Measurements from ENCODE around the gene CAPN10.

Gene CAPN10

DNA sequence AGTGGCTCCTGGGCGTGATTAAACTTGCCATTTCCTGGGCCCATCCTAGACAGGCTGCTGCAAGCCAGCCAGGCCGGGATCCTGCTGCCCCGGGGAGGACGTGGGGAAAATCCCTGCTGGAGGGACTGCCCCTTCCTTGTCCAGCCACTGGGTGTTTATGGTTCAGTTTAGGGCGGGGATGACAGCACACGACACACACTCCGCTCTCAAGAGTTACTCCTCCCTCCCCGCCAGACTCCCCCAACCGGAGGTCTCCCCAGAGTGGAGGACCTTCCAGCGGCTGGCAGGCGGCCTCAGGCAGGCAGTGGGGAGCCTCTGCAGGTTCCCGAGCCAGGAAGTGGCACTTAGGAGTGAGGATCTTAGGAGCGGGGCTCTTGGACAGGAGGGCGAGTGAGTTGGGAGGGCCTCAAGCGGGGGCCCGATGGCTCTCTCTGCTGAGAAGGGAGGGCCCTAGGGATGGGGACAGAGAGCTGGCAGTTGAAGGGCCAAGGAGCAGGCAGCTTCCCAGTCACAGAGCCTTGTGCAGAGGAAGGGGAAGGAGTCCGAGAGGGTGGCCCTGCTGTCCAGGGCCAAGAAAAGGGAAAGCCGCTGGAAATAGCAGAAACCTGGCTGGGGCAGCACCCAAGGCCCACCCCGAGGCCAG, 33.1 kb downstream of the CAPN10 start:
- Histone ChIP-seq H2AFZ (ENCODE audit: low read depth, low read length) (no peak overlapping the region), H3K27me3 (ENCODE audit: insufficient read depth, low read length, poor library complexity) (no peaks in the 10 kb centered on the region), H3K4me1 (ENCODE audit: insufficient read depth, low read length) (no peaks in the 10 kb centered on the region), H3K4me2 (ENCODE audit: insufficient read depth, low read length) (no peak overlapping the region), H3K27ac (ENCODE audit: low read length) (no peak overlapping the region), H3K79me2 (ENCODE audit: insufficient read depth, low read length) (no peaks in the 10 kb centered on the region), H3K9ac (ENCODE audit: low read depth, low read length) (no peak overlapping the region), H3K36me3 (ENCODE audit: insufficient read depth, low read length) (no peaks in the 10 kb centered on the region), H3K4me3 (ENCODE audit: low read depth in 1 of 2, low read length in 2 of 2) (no peak overlapping the region), H3K9me3 (ENCODE audit: insufficient read depth, low read length, severe bottlenecking) (no peaks in the 10 kb centered on the region), H4K20me1 (ENCODE audit: insufficient read depth, low read length) (no peaks in the 10 kb centered on the region)
- ATAC-seq (ENCODE audit: insufficient read depth, low read depth), result no peak
- DNase-seq, result no peak
- TF ChIP-seq CTCF (IDR thresholded peaks at IDR 0.05; ENCODE audit: borderline replicate concordance, extremely low read depth, low read length, poor library complexity, severe bottlenecking) (no peak), EZH2 (IDR thresholded peaks at IDR 0.05; ENCODE audit: borderline replicate concordance, low read depth, low read length, severe bottlenecking) (no peak)

GRCh38 chr2:240620149-240620731, 33.7 kb downstream of the CAPN10 start:
- Histone ChIP-seq H3K27ac (ENCODE audit: low read length) (no peak overlapping the region), H3K9ac (ENCODE audit: low read depth, low read length) (no peak overlapping the region), H3K27me3 (ENCODE audit: insufficient read depth, low read length, poor library complexity) (no peaks in the 10 kb centered on the region), H3K36me3 (ENCODE audit: insufficient read depth, low read length) (no peaks in the 10 kb centered on the region), H3K79me2 (ENCODE audit: insufficient read depth, low read length) (no peaks in the 10 kb centered on the region), H4K20me1 (ENCODE audit: insufficient read depth, low read length) (no peaks in the 10 kb centered on the region), H3K9me3 (ENCODE audit: insufficient read depth, low read length, severe bottlenecking) (no peaks in the 10 kb centered on the region), H2AFZ (ENCODE audit: low read depth, low read length) (no peak overlapping the region), H3K4me1 (ENCODE audit: insufficient read depth, low read length) (no peaks in the 10 kb centered on the region), H3K4me2 (ENCODE audit: insufficient read depth, low read length) (no peak overlapping the region), H3K4me3 (ENCODE audit: low read depth in 1 of 2, low read length in 2 of 2) (no peak overlapping the region)
- DNase-seq (no peak), ATAC-seq (ENCODE audit: insufficient read depth, low read depth) (no peak)
- no peak for TF ChIP-seq CTCF (IDR thresholded peaks at IDR 0.05; ENCODE audit: borderline replicate concordance, extremely low read depth, low read length, poor library complexity, severe bottlenecking)
- no peak for TF ChIP-seq EZH2 (IDR thresholded peaks at IDR 0.05; ENCODE audit: borderline replicate concordance, low read depth, low read length, severe bottlenecking)

DNA sequence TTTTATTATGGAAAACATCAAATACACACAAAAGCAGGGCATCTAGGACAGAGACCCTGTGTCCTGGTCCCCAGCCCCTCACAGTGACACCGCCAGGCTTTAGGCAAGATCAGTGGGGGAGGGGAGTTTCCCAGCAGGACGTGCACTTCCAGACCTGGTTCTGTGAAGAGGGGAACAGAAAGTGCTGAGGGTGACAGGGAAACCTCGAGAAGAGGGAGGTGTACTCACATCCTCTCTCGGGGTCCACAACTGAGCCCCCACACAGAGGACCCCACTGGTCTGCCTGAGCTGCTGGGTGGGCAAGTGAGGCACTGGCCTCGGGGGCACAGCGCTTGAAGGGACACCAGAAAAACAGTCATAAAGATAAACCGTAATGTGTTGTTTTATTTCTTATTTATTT, 34.3 kb downstream of the CAPN10 start:
- H3K27ac ChIP-seq (ENCODE audit: low read length), result no peak overlapping the region

More for the DNA sequence above, 34.3 kb downstream of the CAPN10 start:
- Histone ChIP-seq H3K9ac (ENCODE audit: low read depth, low read length) (no peak overlapping the region), H3K4me3 (ENCODE audit: low read depth in 1 of 2, low read length in 2 of 2) (no peak overlapping the region), H3K4me2 (ENCODE audit: insufficient read depth, low read length) (no peak overlapping the region), H2AFZ (ENCODE audit: low read depth, low read length) (no peak overlapping the region), H3K79me2 (ENCODE audit: insufficient read depth, low read length) (no peaks in the 10 kb centered on the region), H3K4me1 (ENCODE audit: insufficient read depth, low read length) (no peaks in the 10 kb centered on the region), H4K20me1 (ENCODE audit: insufficient read depth, low read length) (no peaks in the 10 kb centered on the region), H3K36me3 (ENCODE audit: insufficient read depth, low read length) (no peaks in the 10 kb centered on the region), H3K9me3 (ENCODE audit: insufficient read depth, low read length, severe bottlenecking) (no peaks in the 10 kb centered on the region), H3K27me3 (ENCODE audit: insufficient read depth, low read length, poor library complexity) (no peaks in the 10 kb centered on the region)
- TF ChIP-seq CTCF (IDR thresholded peaks at IDR 0.05; ENCODE audit: borderline replicate concordance, extremely low read depth, low read length, poor library complexity, severe bottlenecking) (no peak), EZH2 (IDR thresholded peaks at IDR 0.05; ENCODE audit: borderline replicate concordance, low read depth, low read length, severe bottlenecking) (no peak)
- ATAC-seq (ENCODE audit: insufficient read depth, low read depth) (no peak), DNase-seq (no peak)
